Trophoblast cell (in vitro differentiated cells and primary cell): ENCODE data around the gene ADNP2.

Experiments
- DNase-seq, 2 donors: peaks; one replicate each; pipeline ENCODE4 v3.0.0-alpha.2; 2016
- H2AFZ ChIP-seq: 2 replicates; pipeline ENCODE4 v1.6.1; 2013; ENCODE audit warnings: low read length, moderate library complexity, mild to moderate bottlenecking; ENCODE audit not compliant: insufficient read depth, poor library complexity
- H2AK5ac ChIP-seq: 2 replicates; pipeline ENCODE4 v1.6.1; 2013; ENCODE audit warnings: mild to moderate bottlenecking, low read length
- H2BK120ac ChIP-seq: 2 replicates; pipeline ENCODE4 v1.6.1; 2013; ENCODE audit warnings: low read length, mild to moderate bottlenecking, moderate library complexity; ENCODE audit not compliant: insufficient read depth, poor library complexity
- H2BK12ac ChIP-seq: 2 replicates; pipeline ENCODE4 v1.6.1; 2013; ENCODE audit warnings: mild to moderate bottlenecking, low read length, moderate library complexity
- H2BK5ac ChIP-seq: 2 replicates; pipeline ENCODE4 v1.6.1; 2013; ENCODE audit warnings: low read length, low read depth, moderate library complexity, mild to moderate bottlenecking; ENCODE audit not compliant: poor library complexity
- H3K14ac ChIP-seq: 2 replicates; pipeline ENCODE4 v1.6.1; 2013; ENCODE audit warnings: mild to moderate bottlenecking, low read length
- H3K18ac ChIP-seq: 2 replicates; pipeline ENCODE4 v1.6.1; 2013; ENCODE audit warnings: mild to moderate bottlenecking, low read length
- H3K23ac ChIP-seq: 2 replicates; pipeline ENCODE4 v1.6.1; 2013; ENCODE audit warnings: low read length
- H3K27ac ChIP-seq: 2 replicates; pipeline ENCODE4 v1.5.1; 2013; ENCODE audit warnings: low read depth, mild to moderate bottlenecking, inconsistent platforms, low read length, moderate library complexity
- H3K27me3 ChIP-seq: 2 replicates; pipeline ENCODE4 v1.6.1; 2013; ENCODE audit warnings: inconsistent platforms, mild to moderate bottlenecking, low read length, moderate library complexity; ENCODE audit not compliant: insufficient read depth
- H3K36me3 ChIP-seq, 2 experiments: 1 replicate in 1 of 2; 2 replicates in 1 of 2; pipeline ENCODE4 v1.6.1; 2013; ENCODE audit warnings: low read length in 2 of 2, mild to moderate bottlenecking in 2 of 2, moderate library complexity in 1 of 2; ENCODE audit not compliant: insufficient read depth in 2 of 2, control insufficient read depth in 1 of 2
- H3K4ac ChIP-seq: 2 replicates; pipeline ENCODE4 v1.6.1; 2013; ENCODE audit warnings: low read depth, mild to moderate bottlenecking, low read length, moderate library complexity
- H3K4me1 ChIP-seq, 2 experiments: 1 replicate in 1 of 2; 2 replicates in 1 of 2; pipeline ENCODE4 v1.6.1; 2013; ENCODE audit warnings: low read length in 2 of 2, mild to moderate bottlenecking in 2 of 2, moderate library complexity in 1 of 2; ENCODE audit not compliant: insufficient read depth in 2 of 2, control insufficient read depth in 1 of 2
- H3K4me2 ChIP-seq: 2 replicates; pipeline ENCODE4 v1.6.1; 2013; ENCODE audit warnings: inconsistent platforms, mild to moderate bottlenecking, low read length, moderate library complexity
- H3K4me3 ChIP-seq: 2 replicates; pipeline ENCODE4 v1.5.1; 2013; ENCODE audit warnings: mild to moderate bottlenecking, low read depth, low read length, inconsistent platforms
- H3K79me1 ChIP-seq: one replicate; pipeline ENCODE4 v1.6.1; 2013; ENCODE audit warnings: low read length
- H3K79me2 ChIP-seq: 2 replicates; pipeline ENCODE4 v1.6.1; 2013; ENCODE audit warnings: low read length, mild to moderate bottlenecking; ENCODE audit not compliant: control insufficient read depth, insufficient read depth, poor library complexity
- H3K9ac ChIP-seq: 2 replicates; pipeline ENCODE4 v1.6.1; 2013; ENCODE audit warnings: mild to moderate bottlenecking, low read length
- H3K9me3 ChIP-seq: 2 replicates; pipeline ENCODE4 v1.6.1; 2013; ENCODE audit warnings: low read depth, mild to moderate bottlenecking, control low read depth, inconsistent platforms, low read length; ENCODE audit not compliant: insufficient read depth
- H4K12ac ChIP-seq: 2 replicates; pipeline ENCODE4 v1.6.1; 2013; ENCODE audit warnings: low read depth, mild to moderate bottlenecking, low read length, moderate library complexity
- H4K8ac ChIP-seq: 2 replicates; pipeline ENCODE4 v1.6.1; 2013; ENCODE audit warnings: low read depth, mild to moderate bottlenecking, low read length, moderate library complexity
- H4K91ac ChIP-seq: one replicate; pipeline ENCODE4 v1.6.1; 2013; ENCODE audit warnings: low read depth, mild to moderate bottlenecking, low read length, moderate library complexity
- WGBS: extraction: QIAGEN DNeasy Blood & Tissue Kit; methylation state at CpG from one replicate; pipeline ENCODE4 v1.1.7; 2013; ENCODE audit warnings: missing lambda C conversion rate; ENCODE audit not compliant: insufficient read length, insufficient coverage; ENCODE audit errors: extremely low coverage; 5-methylcytosine and 5-hydroxymethylcytosine counted together

Gene ADNP2

GRCh38 chr18:80182855-80183254 is 73.8 kb downstream of the ADNP2 start:
- WGBS, result no CpG with 5 or more reads among the region's 9 CpGs

GRCh38 chr18:80183273-80184050 is 74.4 kb downstream of the ADNP2 start:
- no peak overlapping the region for H3K27ac ChIP-seq

More at GRCh38 chr18:80182855-80183254, 73.8 kb downstream of the ADNP2 start:
- H3K14ac ChIP-seq, result no peak overlapping the region
- H3K4ac ChIP-seq, result no peak overlapping the region
- H3K9me3 ChIP-seq, result peaks cover 11% of the 10 kb centered on the region
- no peaks in the 10 kb centered on the region for H3K27me3 ChIP-seq
- H3K36me3 ChIP-seq, result no peaks in the 10 kb centered on the region
- H4K12ac ChIP-seq, result no peak overlapping the region
- H2BK12ac ChIP-seq, result no peak overlapping the region
- H2AK5ac ChIP-seq, result no peak overlapping the region
- no peaks in the 10 kb centered on the region for H3K79me1 ChIP-seq
- H3K18ac ChIP-seq, result no peak overlapping the region
- H3K4me1 ChIP-seq, result no peaks in the 10 kb centered on the region
- no peaks in the 10 kb centered on the region for H3K79me2 ChIP-seq
- no peak overlapping the region for H3K4me2 ChIP-seq
- no peak overlapping the region for H3K27ac ChIP-seq
- no peak overlapping the region for H3K4me3 ChIP-seq
- H3K23ac ChIP-seq, result no peak overlapping the region
- no peak for DNase-seq
- H2BK120ac ChIP-seq, result no peak overlapping the region
- H4K91ac ChIP-seq, result no peak overlapping the region
- no peak overlapping the region for H4K8ac ChIP-seq
- no peak overlapping the region for H2AFZ ChIP-seq
- no peak overlapping the region for H3K9ac ChIP-seq
- H2BK5ac ChIP-seq, result no peak overlapping the region

GRCh38 chr18:80184243-80184772 is 75.2 kb downstream of the ADNP2 start:
- no peak overlapping the region for H3K4me2 ChIP-seq
- no peak overlapping the region for H4K12ac ChIP-seq
- H3K4me3 ChIP-seq, result no peak overlapping the region
- H3K27me3 ChIP-seq, result no peaks in the 10 kb centered on the region
- no peak overlapping the region for H2BK5ac ChIP-seq
- H3K79me2 ChIP-seq, result no peaks in the 10 kb centered on the region
- no peak for DNase-seq
- H3K4ac ChIP-seq, result no peak overlapping the region
- no peak overlapping the region for H4K91ac ChIP-seq
- H2AFZ ChIP-seq, result no peak overlapping the region
- H2AK5ac ChIP-seq, result no peak overlapping the region
- no peak overlapping the region for H3K27ac ChIP-seq
- no peak overlapping the region for H3K23ac ChIP-seq
- no peak overlapping the region for H3K18ac ChIP-seq
- H3K4me1 ChIP-seq, result no peaks in the 10 kb centered on the region
- WGBS, result no CpG with 5 or more reads among the region's 26 CpGs
- H3K79me1 ChIP-seq, result no peaks in the 10 kb centered on the region
- H3K36me3 ChIP-seq, result no peaks in the 10 kb centered on the region
- no peak overlapping the region for H3K9ac ChIP-seq
- H2BK12ac ChIP-seq, result no peak overlapping the region
- no peak overlapping the region for H3K14ac ChIP-seq
- peaks cover 11% of the 10 kb centered on the region for H3K9me3 ChIP-seq
- no peak overlapping the region for H2BK120ac ChIP-seq
- no peak overlapping the region for H4K8ac ChIP-seq

More at GRCh38 chr18:80183273-80184050, 74.4 kb downstream of the ADNP2 start:
- Histone ChIP-seq H3K79me2 (no peaks in the 10 kb centered on the region), H3K9ac (no peak overlapping the region), H3K9me3 (peaks cover 11% of the 10 kb centered on the region), H3K14ac (no peak overlapping the region), H2AFZ (no peak overlapping the region), H2BK12ac (no peak overlapping the region), H4K8ac (no peak overlapping the region), H2BK120ac (no peak overlapping the region), H3K79me1 (no peaks in the 10 kb centered on the region), H3K18ac (no peak overlapping the region), H3K4me3 (no peak overlapping the region), H3K23ac (no peak overlapping the region), H2AK5ac (no peak overlapping the region), H3K36me3 (no peaks in the 10 kb centered on the region), H3K4me2 (no peak overlapping the region), H4K91ac (no peak overlapping the region), H2BK5ac (no peak overlapping the region), H3K27me3 (no peaks in the 10 kb centered on the region), H4K12ac (no peak overlapping the region), H3K4me1 (no peaks in the 10 kb centered on the region), H3K4ac (no peak overlapping the region)
- no CpG with 5 or more reads among the region's 13 CpGs for WGBS
- no peak for DNase-seq

GRCh38 chr18:80185545-80185944 is 76.5 kb downstream of the ADNP2 start:
- Histone ChIP-seq H3K4ac (no peak overlapping the region), H3K9ac (no peak overlapping the region), H3K79me2 (no peaks in the 10 kb centered on the region), H2AK5ac (no peak overlapping the region), H2BK5ac (no peak overlapping the region), H4K12ac (no peak overlapping the region), H3K14ac (no peak overlapping the region), H2BK12ac (no peak overlapping the region), H3K18ac (no peak overlapping the region), H3K27me3 (no peaks in the 10 kb centered on the region), H3K4me1 (no peaks in the 10 kb centered on the region), H4K8ac (no peak overlapping the region), H2BK120ac (no peak overlapping the region), H3K36me3 (no peaks in the 10 kb centered on the region), H3K4me3 (peak overlapping the region; percentile 57), H3K23ac (no peak overlapping the region), H2AFZ (no peak overlapping the region), H3K79me1 (no peaks in the 10 kb centered on the region), H3K9me3 (peaks cover 11% of the 10 kb centered on the region), H3K27ac (no peak overlapping the region), H4K91ac (no peak overlapping the region), H3K4me2 (no peak overlapping the region)
- no peak for DNase-seq
- whole genome bisulfite sequencing, result no CpG with 5 or more reads among the region's 12 CpGs
